Measurements from ENCODE around the gene SEMA6A.

DNA sequence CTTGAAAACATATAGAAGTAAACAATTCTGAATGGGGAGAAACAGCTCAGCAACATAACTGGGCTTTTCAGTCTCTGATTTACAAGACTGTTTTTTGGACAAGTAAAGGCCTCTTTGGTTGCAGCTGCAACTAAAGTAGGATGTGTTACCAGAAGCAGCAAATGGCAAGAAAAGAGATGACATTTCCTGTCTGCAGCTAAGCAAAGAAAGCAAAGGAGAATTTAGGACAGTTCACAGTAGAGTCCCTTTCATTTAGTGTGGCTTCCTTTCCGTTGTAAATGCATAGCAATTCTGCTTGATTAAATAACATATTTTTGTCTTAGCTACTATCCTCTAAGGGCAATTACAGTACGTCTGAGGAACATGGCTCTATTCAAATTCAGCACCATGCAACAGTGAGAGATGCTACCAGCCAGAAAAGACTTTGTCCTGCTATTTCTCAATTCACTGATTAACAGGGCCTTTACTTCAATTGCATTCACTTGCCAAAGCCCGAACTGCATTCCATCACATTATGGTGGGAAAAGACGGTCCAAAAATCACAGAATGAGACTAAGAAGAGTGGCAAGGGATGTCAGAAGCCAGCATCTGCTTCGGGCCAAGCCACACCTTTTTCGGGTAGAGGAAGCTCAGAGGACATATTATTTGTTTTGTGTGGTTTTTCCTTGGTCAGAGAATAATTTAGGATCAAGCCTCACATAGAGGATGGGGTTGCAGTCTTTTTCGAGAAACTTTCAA lies 107.7 kb downstream of the SEMA6A start:
- TF ChIP-seq, protein P1, sequence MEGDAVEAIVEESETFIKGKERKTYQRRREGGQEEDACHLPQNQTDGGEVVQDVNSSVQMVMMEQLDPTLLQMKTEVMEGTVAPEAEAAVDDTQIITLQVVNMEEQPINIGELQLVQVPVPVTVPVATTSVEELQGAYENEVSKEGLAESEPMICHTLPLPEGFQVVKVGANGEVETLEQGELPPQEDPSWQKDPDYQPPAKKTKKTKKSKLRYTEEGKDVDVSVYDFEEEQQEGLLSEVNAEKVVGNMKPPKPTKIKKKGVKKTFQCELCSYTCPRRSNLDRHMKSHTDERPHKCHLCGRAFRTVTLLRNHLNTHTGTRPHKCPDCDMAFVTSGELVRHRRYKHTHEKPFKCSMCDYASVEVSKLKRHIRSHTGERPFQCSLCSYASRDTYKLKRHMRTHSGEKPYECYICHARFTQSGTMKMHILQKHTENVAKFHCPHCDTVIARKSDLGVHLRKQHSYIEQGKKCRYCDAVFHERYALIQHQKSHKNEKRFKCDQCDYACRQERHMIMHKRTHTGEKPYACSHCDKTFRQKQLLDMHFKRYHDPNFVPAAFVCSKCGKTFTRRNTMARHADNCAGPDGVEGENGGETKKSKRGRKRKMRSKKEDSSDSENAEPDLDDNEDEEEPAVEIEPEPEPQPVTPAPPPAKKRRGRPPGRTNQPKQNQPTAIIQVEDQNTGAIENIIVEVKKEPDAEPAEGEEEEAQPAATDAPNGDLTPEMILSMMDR (IDR thresholded peaks at IDR 0.05; ENCODE audit: low read depth, low read length, missing input control) = no peak
- TF ChIP-seq JUND (IDR thresholded peaks at IDR 0.05) (no peak), RXRA (IDR thresholded peaks at IDR 0.05) (no peak)
- TF ChIP-seq, protein P2, sequence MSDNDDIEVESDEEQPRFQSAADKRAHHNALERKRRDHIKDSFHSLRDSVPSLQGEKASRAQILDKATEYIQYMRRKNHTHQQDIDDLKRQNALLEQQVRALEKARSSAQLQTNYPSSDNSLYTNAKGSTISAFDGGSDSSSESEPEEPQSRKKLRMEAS (IDR thresholded peaks at IDR 0.05) = no peak
- TF ChIP-seq, protein P3, sequence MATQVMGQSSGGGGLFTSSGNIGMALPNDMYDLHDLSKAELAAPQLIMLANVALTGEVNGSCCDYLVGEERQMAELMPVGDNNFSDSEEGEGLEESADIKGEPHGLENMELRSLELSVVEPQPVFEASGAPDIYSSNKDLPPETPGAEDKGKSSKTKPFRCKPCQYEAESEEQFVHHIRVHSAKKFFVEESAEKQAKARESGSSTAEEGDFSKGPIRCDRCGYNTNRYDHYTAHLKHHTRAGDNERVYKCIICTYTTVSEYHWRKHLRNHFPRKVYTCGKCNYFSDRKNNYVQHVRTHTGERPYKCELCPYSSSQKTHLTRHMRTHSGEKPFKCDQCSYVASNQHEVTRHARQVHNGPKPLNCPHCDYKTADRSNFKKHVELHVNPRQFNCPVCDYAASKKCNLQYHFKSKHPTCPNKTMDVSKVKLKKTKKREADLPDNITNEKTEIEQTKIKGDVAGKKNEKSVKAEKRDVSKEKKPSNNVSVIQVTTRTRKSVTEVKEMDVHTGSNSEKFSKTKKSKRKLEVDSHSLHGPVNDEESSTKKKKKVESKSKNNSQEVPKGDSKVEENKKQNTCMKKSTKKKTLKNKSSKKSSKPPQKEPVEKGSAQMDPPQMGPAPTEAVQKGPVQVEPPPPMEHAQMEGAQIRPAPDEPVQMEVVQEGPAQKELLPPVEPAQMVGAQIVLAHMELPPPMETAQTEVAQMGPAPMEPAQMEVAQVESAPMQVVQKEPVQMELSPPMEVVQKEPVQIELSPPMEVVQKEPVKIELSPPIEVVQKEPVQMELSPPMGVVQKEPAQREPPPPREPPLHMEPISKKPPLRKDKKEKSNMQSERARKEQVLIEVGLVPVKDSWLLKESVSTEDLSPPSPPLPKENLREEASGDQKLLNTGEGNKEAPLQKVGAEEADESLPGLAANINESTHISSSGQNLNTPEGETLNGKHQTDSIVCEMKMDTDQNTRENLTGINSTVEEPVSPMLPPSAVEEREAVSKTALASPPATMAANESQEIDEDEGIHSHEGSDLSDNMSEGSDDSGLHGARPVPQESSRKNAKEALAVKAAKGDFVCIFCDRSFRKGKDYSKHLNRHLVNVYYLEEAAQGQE (IDR thresholded peaks at IDR 0.05) = no peak

Measured in liver (tissue), 3 donors.